Neuronal stem cell (in vitro differentiated cells): ENCODE measurements around the gene GOT1.

ENCODE experiments used
- DNase-seq: peaks from one replicate; pipeline ENCODE4 v3.0.0-alpha.2; 2013; ENCODE audit warnings: low spot score
- H2AFZ ChIP-seq: one replicate; pipeline ENCODE4 v1.6.1; 2013; ENCODE audit warnings: mild to moderate bottlenecking, low read length, inconsistent platforms
- H2AK5ac ChIP-seq: 2 replicates; pipeline ENCODE4 v1.6.1; 2013; ENCODE audit warnings: low read depth, mild to moderate bottlenecking, inconsistent platforms, low read length, moderate library complexity, mixed read lengths
- H2BK120ac ChIP-seq: 2 replicates; pipeline ENCODE4 v1.6.1; 2013; ENCODE audit warnings: low read depth, mild to moderate bottlenecking, inconsistent platforms, low read length, moderate library complexity, mixed read lengths
- H2BK12ac ChIP-seq: one replicate; pipeline ENCODE4 v1.6.1; 2013; ENCODE audit warnings: low read length, inconsistent platforms
- H2BK15ac ChIP-seq: 2 replicates; pipeline ENCODE4 v1.6.1; 2013; ENCODE audit warnings: mild to moderate bottlenecking, low read length, inconsistent platforms, mixed read lengths
- H2BK5ac ChIP-seq: one replicate; pipeline ENCODE4 v1.6.1; 2013; ENCODE audit warnings: inconsistent platforms, mild to moderate bottlenecking, low read length, moderate library complexity
- H3K14ac ChIP-seq: one replicate; pipeline ENCODE4 v1.6.1; 2013; ENCODE audit warnings: low read length, inconsistent platforms
- H3K18ac ChIP-seq: 2 replicates; pipeline ENCODE4 v1.6.1; 2013; ENCODE audit warnings: low read length, inconsistent platforms
- H3K23ac ChIP-seq: 2 replicates; pipeline ENCODE4 v1.6.1; 2013; ENCODE audit warnings: low read depth, mild to moderate bottlenecking, mixed read lengths, low read length, inconsistent platforms; ENCODE audit not compliant: poor library complexity
- H3K27ac ChIP-seq: replicated peaks from 3 replicates; pipeline ENCODE4 v1.5.1; 2013; ENCODE audit warnings: low read length, inconsistent platforms
- H3K27me3 ChIP-seq, 3 experiments: 2 replicates each; pipeline ENCODE4 v1.6.1; 2013; ENCODE audit warnings: low read length in 3 of 3, mild to moderate bottlenecking in 2 of 3, inconsistent platforms in 1 of 3, low read depth in 1 of 3, mixed read lengths in 1 of 3, moderate library complexity in 1 of 3; ENCODE audit not compliant: control insufficient read depth in 3 of 3, insufficient read depth in 3 of 3
- H3K36me3 ChIP-seq, 2 donors: replicated peaks in 1 of 2; 2 replicates each; pipeline ENCODE4 v1.6.1; 2013; ENCODE audit warnings: low read length in 2 of 2; ENCODE audit not compliant: control insufficient read depth in 2 of 2, insufficient read depth in 2 of 2
- H3K4ac ChIP-seq: 2 replicates; pipeline ENCODE4 v1.6.1; 2013; ENCODE audit warnings: inconsistent platforms, mild to moderate bottlenecking, low read length, moderate library complexity
- H3K4me1 ChIP-seq, 2 donors: 1 replicate in 1 of 2; 2 replicates in 1 of 2; pipeline ENCODE4 v1.6.1; 2013; ENCODE audit warnings: low read length in 2 of 2, low read depth in 1 of 2; ENCODE audit not compliant: control insufficient read depth in 2 of 2, insufficient read depth in 1 of 2
- H3K4me2 ChIP-seq: one replicate; pipeline ENCODE4 v1.6.1; 2013; ENCODE audit warnings: mild to moderate bottlenecking, low read length, inconsistent platforms; ENCODE audit not compliant: insufficient read depth, poor library complexity, severe bottlenecking
- H3K4me3 ChIP-seq, 2 donors: 2 replicates each; pipeline ENCODE4 v1.5.1; 2013; ENCODE audit warnings: low read length in 2 of 2, mild to moderate bottlenecking in 2 of 2, inconsistent platforms in 1 of 2, moderate library complexity in 1 of 2
- H3K79me1 ChIP-seq: one replicate; pipeline ENCODE4 v1.6.1; 2013; ENCODE audit warnings: low read depth, mild to moderate bottlenecking, inconsistent platforms, low read length, moderate library complexity
- H3K9ac ChIP-seq: one replicate; pipeline ENCODE4 v1.6.1; 2013; ENCODE audit warnings: mild to moderate bottlenecking, low read depth, low read length, inconsistent platforms; ENCODE audit not compliant: poor library complexity
- H3K9me3 ChIP-seq, 2 donors: replicated peaks in 1 of 2; 2 replicates each; pipeline versions ENCODE3 to v1.6.1; 2013; ENCODE audit warnings: low read length in 2 of 2, mild to moderate bottlenecking in 2 of 2, inconsistent platforms in 1 of 2, low read depth in 1 of 2, mixed read lengths in 1 of 2, moderate library complexity in 1 of 2; ENCODE audit not compliant: control insufficient read depth in 2 of 2, insufficient read depth in 1 of 2
- H4K8ac ChIP-seq: one replicate; pipeline ENCODE4 v1.6.1; 2013; ENCODE audit warnings: low read depth, mild to moderate bottlenecking, inconsistent platforms, low read length, moderate library complexity
- H4K91ac ChIP-seq: one replicate; pipeline ENCODE4 v1.6.1; 2013; ENCODE audit warnings: low read length, low read depth, mild to moderate bottlenecking, inconsistent platforms; ENCODE audit not compliant: poor library complexity
- WGBS, 2 donors: extraction: QIAGEN DNeasy Blood & Tissue Kit; methylation state at CpG; one replicate each; pipeline ENCODE4 v1.1.7; 2013; ENCODE audit warnings: missing lambda C conversion rate in 2 of 2, mixed read lengths in 1 of 2; ENCODE audit not compliant: insufficient read length in 2 of 2, insufficient replicate concordance in 1 of 2; ENCODE audit errors: extremely low coverage in 2 of 2; 5-methylcytosine and 5-hydroxymethylcytosine counted together

The GOT1 gene

DNA sequence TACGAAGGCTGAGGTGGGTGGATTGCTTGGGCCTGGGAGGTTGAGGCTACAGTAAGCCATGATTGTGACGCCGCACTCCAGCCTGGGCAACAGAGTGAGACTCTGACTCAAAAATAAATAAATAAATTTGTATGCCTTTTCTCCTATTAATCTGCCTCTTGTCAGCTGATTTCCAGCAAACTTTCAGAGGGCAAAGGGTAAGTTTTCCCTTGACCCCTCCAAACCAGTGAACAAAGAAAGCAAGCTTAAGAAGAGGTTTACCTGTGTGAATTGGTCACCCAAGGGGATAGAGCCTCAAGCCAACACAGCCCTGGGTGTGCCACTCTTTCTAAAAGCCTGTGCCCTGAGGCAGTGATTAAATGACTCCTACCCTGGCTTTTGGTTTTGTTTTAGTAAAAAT, 30.8 kb downstream of the GOT1 start:
- no peak for DNase-seq
- WGBS, 2 donors = no CpG with 5 or more reads among the region's 3 CpGs
- H3K36me3 ChIP-seq = peaks cover 17 to 85% of the 10 kb centered on the region in 2 donors
- H3K4me2 ChIP-seq = no peak overlapping the region
- no peak overlapping the region for H2BK5ac ChIP-seq
- no peak overlapping the region for H3K14ac ChIP-seq
- H2BK15ac ChIP-seq = no peak overlapping the region
- H3K27ac ChIP-seq = no peak overlapping the region
- peaks cover 3% of the 10 kb centered on the region for H3K79me1 ChIP-seq
- no peak overlapping the region for H2AFZ ChIP-seq
- H2BK120ac ChIP-seq = no peak overlapping the region
- no peak overlapping the region for H3K18ac ChIP-seq
- H3K4ac ChIP-seq = no peak overlapping the region
- no peaks in the 10 kb centered on the region for H3K27me3 ChIP-seq
- no peak overlapping the region for H4K8ac ChIP-seq
- H3K4me3 ChIP-seq = no peak overlapping the region
- H2AK5ac ChIP-seq = no peak overlapping the region
- no peak overlapping the region for H3K23ac ChIP-seq
- no peaks in the 10 kb centered on the region for H3K4me1 ChIP-seq
- H3K9ac ChIP-seq = no peak overlapping the region
- H3K9me3 ChIP-seq = peaks cover 0 to 2% of the 10 kb centered on the region in 2 donors
- no peak overlapping the region for H4K91ac ChIP-seq
- H2BK12ac ChIP-seq = no peak overlapping the region

DNA sequence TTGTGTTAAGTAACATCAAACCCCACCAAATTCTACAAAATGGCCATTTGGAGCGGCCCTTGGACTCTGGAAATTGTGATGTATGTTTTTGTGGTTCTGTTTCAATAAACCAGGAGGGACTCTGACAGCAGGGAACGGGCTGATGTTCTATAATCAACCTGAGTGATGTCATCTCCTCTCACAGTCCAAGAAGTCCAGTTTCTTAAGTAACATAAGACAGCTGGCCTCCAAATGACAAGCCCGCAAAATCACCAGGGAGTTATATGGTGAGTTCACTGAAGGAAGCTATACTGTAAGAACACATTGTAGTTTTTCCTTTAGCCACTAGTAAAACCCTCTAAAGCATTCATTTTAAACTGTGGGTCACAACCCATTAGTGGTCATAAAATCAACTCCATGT, 34.0 kb downstream of the GOT1 start:
- H3K9me3 ChIP-seq = no peaks in the 10 kb centered on the region
- H3K27ac ChIP-seq = no peak overlapping the region
- no peak overlapping the region for H2AFZ ChIP-seq

DNA sequence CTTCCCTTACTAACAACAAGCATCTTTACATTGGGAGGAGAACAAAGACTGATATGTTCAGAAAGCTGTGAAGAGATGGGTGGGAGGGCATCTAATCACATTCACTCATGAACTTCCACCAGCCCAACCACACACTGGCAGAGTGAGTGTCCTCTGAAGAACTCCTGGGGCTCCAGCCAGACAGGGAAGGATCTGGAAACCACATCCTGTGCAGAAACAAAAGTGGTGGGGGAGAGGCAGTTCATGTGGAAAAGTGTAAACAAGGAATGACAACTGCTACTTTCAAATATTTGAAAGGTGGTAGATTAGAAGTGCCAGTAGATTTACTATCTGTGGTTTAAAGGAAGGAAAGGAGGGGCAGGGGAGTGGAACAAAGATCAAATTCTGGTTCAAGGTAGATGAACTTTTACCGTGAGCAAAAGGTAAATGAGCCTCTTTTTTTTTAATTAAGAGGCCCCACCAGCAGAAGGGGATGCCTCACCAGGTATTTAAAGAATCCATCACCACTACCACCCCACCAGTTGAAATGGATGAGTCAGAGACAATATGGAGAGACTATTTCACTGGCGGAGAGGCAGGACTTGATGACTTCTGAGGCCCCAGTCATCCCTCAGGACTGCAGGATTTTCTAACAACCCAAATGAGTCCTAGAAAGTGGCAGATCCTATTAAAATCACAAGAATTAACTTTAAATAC, 34.5 kb downstream of the GOT1 start:
- no peak overlapping the region for H3K27ac ChIP-seq
- peaks cover 0 to 1% (median 0%) of the 10 kb centered on the region in 3 experiments for H3K27me3 ChIP-seq
- H2BK15ac ChIP-seq = no peak overlapping the region
- H3K4me2 ChIP-seq = no peak overlapping the region
- H3K4me1 ChIP-seq = no peaks in the 10 kb centered on the region
- no peak overlapping the region for H3K4me3 ChIP-seq
- no peak for DNase-seq
- H3K18ac ChIP-seq = no peak overlapping the region
- H2AFZ ChIP-seq = no peak overlapping the region
- no peak overlapping the region for H3K9ac ChIP-seq
- H3K4ac ChIP-seq = no peak overlapping the region
- H4K91ac ChIP-seq = no peak overlapping the region
- H3K23ac ChIP-seq = no peak overlapping the region
- H3K36me3 ChIP-seq = peaks cover 8 to 50% of the 10 kb centered on the region in 2 donors
- H4K8ac ChIP-seq = no peak overlapping the region
- no peak overlapping the region for H2BK12ac ChIP-seq
- H3K9me3 ChIP-seq = no peaks in the 10 kb centered on the region
- no peaks in the 10 kb centered on the region for H3K79me1 ChIP-seq
- no CpG with 5 or more reads among the region's 2 CpGs for WGBS, 2 donors
- H2AK5ac ChIP-seq = no peak overlapping the region
- no peak overlapping the region for H3K14ac ChIP-seq
- H2BK120ac ChIP-seq = no peak overlapping the region
- H2BK5ac ChIP-seq = no peak overlapping the region

More for the DNA sequence above, 34.0 kb downstream of the GOT1 start:
- Histone ChIP-seq H4K91ac (no peak overlapping the region), H3K4me2 (no peak overlapping the region), H3K79me1 (no peaks in the 10 kb centered on the region), H2AK5ac (no peak overlapping the region), H3K27me3 (no peaks in the 10 kb centered on the region), H2BK12ac (no peak overlapping the region), H3K23ac (no peak overlapping the region), H2BK15ac (no peak overlapping the region), H3K4ac (no peak overlapping the region), H3K4me3 (no peak overlapping the region), H3K14ac (no peak overlapping the region), H3K36me3 (peaks cover 8 to 56% of the 10 kb centered on the region in 2 donors), H3K4me1 (no peaks in the 10 kb centered on the region), H3K9ac (no peak overlapping the region), H2BK120ac (no peak overlapping the region), H2BK5ac (no peak overlapping the region), H3K18ac (no peak overlapping the region), H4K8ac (no peak overlapping the region)
- DNase-seq = no peak
- WGBS, 2 donors = no CpG with 5 or more reads among the region's 3 CpGs

DNA sequence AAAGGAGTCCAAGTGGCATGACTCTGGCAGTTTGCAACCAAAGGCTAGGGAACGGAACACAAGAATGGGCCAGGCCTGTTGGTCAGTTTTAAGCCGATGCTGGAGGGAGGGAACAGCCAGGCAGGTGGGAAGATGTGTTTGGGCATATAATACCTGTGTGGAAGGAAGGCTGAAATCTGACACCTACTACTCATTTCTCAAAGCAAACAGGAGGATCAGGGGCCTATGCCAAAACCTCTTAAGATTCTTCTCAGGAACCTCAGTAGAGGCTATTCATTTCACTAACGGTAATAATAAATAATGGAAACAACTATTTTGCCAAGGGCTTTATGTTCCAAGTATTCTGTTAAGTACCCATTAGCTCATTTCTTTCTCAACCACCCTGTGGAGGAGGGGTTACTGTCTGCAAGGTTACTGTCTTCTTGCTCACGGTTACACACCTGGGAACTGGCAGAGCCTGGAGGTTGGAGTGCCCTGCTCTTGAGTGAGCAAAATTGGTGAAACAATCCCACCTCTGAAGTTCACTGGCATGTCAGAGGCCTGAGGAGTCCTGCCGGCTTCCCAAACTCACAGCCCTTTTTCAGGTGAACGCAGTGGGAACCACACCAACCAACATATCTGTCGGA, 35.5 kb downstream of the GOT1 start:
- Histone ChIP-seq H3K27ac (no peak overlapping the region), H3K27me3 (peaks cover 0 to 7% (median 0%) of the 10 kb centered on the region in 3 experiments), H2BK15ac (no peak overlapping the region), H3K4me3 (no peak overlapping the region), H3K4me2 (no peak overlapping the region), H2BK12ac (no peak overlapping the region), H3K14ac (no peak overlapping the region), H3K79me1 (no peaks in the 10 kb centered on the region), H3K23ac (no peak overlapping the region), H2AK5ac (no peak overlapping the region), H3K9me3 (no peaks in the 10 kb centered on the region), H3K4me1 (no peaks in the 10 kb centered on the region), H2BK120ac (no peak overlapping the region), H3K18ac (no peak overlapping the region), H4K8ac (no peak overlapping the region), H2AFZ (no peak overlapping the region), H2BK5ac (no peak overlapping the region), H3K4ac (no peak overlapping the region), H3K36me3 (peaks cover 7 to 43% of the 10 kb centered on the region in 2 donors), H3K9ac (no peak overlapping the region), H4K91ac (no peak overlapping the region)
- WGBS, 2 donors = no CpG with 5 or more reads among the region's 7 CpGs
- DNase-seq = no peak
